Activated CD4-positive, alpha-beta memory T cell treated with anti-CD3 and anti-CD28 coated beads, Interleukin-2, amount 10 ng/mL, durations not matched to agents 7 days and 5 days (primary cell): ENCODE results near the gene RMND5A. TPM values are rescaled to one million over a fixed set of nuclear protein-coding genes. Genes with fewer than 3 reads are reported as not detected.

Experiments
- CTCF ChIA-PET: fragments of 350-600 bp; sonication (Branson Sonifier 250); formaldehyde crosslinking; loops from one replicate; lab custom pipeline; 2021; ENCODE audit warnings: antibody characterized with exemption, inconsistent platforms; lab: Charles Lee
- POLR2A ChIA-PET: fragments of 350-600 bp; sonication (Branson Sonifier 250); formaldehyde crosslinking; loops from one replicate; lab custom pipeline; 2021; ENCODE audit warnings: antibody characterized with exemption; lab: Charles Lee
- DNase-seq: peaks from one replicate; pipeline ENCODE4 v3.0.0-alpha.2; 2020
- H3K27ac Mint-ChIP-seq: one replicate; pipeline ENCODE4 v1.8.0; 2021; ENCODE audit warnings: mild to moderate bottlenecking, mixed read lengths
- H3K27me3 Mint-ChIP-seq: one replicate; pipeline ENCODE4 v1.8.0; 2021; ENCODE audit warnings: mixed read lengths
- H3K36me3 Mint-ChIP-seq: one replicate; pipeline ENCODE4 v1.8.0; 2021; ENCODE audit warnings: low read depth, mixed read lengths
- H3K4me1 Mint-ChIP-seq: one replicate; pipeline ENCODE4 v1.8.0; 2021; ENCODE audit warnings: mixed read lengths
- H3K4me3 Mint-ChIP-seq: one replicate; pipeline ENCODE4 v1.8.0; 2021; ENCODE audit warnings: mild to moderate bottlenecking, mixed read lengths
- H3K9me3 Mint-ChIP-seq: one replicate; pipeline ENCODE4 v1.8.0; 2021; ENCODE audit warnings: mixed read lengths
- total RNA-seq, 2 experiments: library from RNA; stranded (reverse); gene quantifications; one replicate each; pipeline ENCODE4 v1.2.3, GENCODE V29; 2021

Gene RMND5A
- total RNA-seq, 2 experiments from 2014 or later: 27.5 to 29.6 TPM

DNA sequence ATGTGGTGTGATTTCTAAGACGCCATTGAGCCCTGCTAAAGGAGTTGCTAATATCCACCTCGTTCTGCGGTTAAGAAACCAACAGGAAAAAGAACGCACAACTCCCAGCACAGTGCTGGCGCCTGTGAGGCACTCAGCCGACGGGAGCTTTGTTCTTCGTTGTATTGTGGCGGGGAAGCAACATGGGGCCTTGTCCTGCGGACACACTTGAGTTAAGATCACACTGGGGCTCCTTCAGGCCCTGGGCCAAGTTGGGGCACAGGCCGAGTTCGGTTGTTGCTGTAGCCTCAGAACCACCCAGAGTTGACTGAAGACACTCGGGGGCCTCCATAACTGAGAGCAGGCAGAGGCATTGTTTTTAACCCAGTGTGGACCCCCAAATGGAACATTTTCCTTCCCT is 101.2 kb downstream of the RMND5A start:
- no peak overlapping the region for H3K27ac Mint-ChIP-seq
- H3K36me3 Mint-ChIP-seq: no peaks in the 10 kb centered on the region
- H3K9me3 Mint-ChIP-seq: peaks cover 2% of the 10 kb centered on the region
- ChIA-PET CTCF (no interaction called here), POLR2A (no interaction called here)
- peaks cover 8% of the 10 kb centered on the region for H3K4me1 Mint-ChIP-seq
- H3K27me3 Mint-ChIP-seq: peaks cover 22% of the 10 kb centered on the region
- no peak for DNase-seq
- H3K4me3 Mint-ChIP-seq: no peak overlapping the region

DNA sequence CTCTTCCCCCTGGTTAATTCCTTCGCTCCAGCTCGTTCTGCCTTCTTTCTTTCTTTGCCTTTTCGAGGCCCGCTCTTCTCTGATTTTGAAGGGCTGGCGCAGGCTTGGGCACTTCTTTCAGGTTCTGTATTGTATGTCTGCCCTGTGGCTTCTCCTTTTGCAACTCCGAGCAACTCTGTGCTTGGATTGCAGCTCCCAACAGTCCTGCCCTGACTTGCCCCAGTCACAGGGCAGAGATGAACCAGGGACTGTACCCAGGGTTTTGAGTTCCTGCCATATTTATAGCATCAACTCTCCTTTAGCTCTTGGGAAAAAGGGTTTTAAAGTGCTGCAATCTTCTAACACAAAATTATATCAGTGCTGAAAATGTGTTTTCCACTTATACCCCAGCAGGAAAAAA is 101.8 kb downstream of the RMND5A start:
- POLR2A ChIA-PET: no interaction called here
- Mint-ChIP-seq H3K27ac (no peak overlapping the region), H3K27me3 (peaks cover 21% of the 10 kb centered on the region), H3K4me1 (peaks cover 10% of the 10 kb centered on the region), H3K36me3 (no peaks in the 10 kb centered on the region), H3K4me3 (no peak overlapping the region), H3K9me3 (peaks cover 2% of the 10 kb centered on the region)
- CTCF ChIA-PET: no interaction called here
- no peak for DNase-seq

DNA sequence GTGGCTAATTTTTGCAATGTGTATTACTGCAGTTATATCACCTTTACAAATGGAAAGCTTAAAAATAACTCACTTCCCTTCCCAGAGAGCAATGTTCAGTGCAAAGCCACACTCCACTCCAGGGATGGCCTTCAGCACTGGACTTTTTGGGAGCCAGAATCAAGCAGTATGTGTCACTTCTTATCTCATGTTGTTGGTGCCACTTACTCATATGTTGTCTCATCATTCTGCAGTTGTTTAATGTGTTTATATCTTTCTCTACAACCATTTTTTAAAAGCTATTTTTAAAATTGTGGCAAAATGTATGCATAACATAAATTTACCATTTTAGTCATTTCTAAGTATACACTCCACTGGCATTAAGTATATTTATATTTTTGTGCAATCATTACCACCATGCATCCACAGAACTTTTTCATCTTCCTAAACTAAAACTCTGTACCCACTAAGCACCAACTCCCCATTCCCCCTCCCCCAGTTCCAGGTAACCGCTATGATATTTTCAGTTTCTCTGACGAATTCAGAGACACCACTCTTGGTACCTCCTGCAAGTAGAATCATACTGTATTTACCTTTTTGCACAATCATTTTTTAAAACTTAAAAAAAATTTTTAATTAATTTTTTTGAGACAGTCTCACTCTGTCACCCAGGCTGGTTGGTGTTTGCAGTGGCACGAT is 102.7 kb downstream of the RMND5A start:
- POLR2A ChIA-PET: no interaction called here

DNA sequence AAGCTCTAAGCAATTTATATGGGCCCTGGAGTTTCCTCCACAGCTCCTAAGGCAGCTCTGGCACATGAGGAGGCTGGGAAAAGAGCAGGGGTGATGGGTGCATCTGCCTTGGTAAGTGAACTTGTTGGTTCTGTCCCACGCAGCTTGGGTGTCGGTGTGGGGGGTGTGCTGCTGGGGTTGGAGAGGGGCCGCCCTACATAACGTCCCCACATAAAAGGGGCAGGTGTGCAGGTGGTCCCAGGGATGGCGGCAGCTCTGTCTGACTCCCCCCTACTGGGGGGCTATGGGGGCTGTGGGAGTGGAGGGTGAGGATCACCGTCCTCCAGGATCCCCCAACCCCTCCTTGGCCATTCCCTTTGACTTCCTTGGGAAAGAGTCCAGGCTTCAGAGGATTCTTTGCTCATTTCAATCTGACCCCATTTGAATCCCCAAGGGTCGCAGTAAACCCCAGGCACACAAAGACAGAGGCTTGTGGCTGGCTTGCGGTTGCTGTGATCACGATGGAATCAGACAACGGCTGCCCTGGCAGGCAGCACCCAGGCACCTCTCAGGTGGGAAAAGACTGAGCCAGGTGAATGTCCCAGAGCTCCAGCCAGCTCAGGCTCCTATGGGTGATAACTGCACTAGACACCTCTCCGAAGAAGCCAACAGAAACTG is 105.1 kb downstream of the RMND5A start:
- H3K27me3 Mint-ChIP-seq: peaks cover 18% of the 10 kb centered on the region
- H3K36me3 Mint-ChIP-seq: no peaks in the 10 kb centered on the region
- DNase-seq: no peak
- POLR2A ChIA-PET: no interaction called here
- CTCF ChIA-PET: interaction anchor here (0.6 to 1.1 kb wide), 2 partner anchors 17 to 25 kb away, joined by 4 read pairs; no protein-coding TSS in a partner anchor
- H3K27ac Mint-ChIP-seq: no peak overlapping the region
- H3K4me3 Mint-ChIP-seq: no peak overlapping the region
- H3K4me1 Mint-ChIP-seq: peaks cover 10% of the 10 kb centered on the region
- peaks cover 2% of the 10 kb centered on the region for H3K9me3 Mint-ChIP-seq

More for the DNA sequence above, 102.7 kb downstream of the RMND5A start:
- Mint-ChIP-seq H3K36me3 (no peaks in the 10 kb centered on the region), H3K27me3 (peaks cover 23% of the 10 kb centered on the region), H3K27ac (no peak overlapping the region), H3K4me3 (no peak overlapping the region), H3K4me1 (peaks cover 10% of the 10 kb centered on the region), H3K9me3 (peaks cover 2% of the 10 kb centered on the region)
- CTCF ChIA-PET: no interaction called here
- no peak for DNase-seq

DNA sequence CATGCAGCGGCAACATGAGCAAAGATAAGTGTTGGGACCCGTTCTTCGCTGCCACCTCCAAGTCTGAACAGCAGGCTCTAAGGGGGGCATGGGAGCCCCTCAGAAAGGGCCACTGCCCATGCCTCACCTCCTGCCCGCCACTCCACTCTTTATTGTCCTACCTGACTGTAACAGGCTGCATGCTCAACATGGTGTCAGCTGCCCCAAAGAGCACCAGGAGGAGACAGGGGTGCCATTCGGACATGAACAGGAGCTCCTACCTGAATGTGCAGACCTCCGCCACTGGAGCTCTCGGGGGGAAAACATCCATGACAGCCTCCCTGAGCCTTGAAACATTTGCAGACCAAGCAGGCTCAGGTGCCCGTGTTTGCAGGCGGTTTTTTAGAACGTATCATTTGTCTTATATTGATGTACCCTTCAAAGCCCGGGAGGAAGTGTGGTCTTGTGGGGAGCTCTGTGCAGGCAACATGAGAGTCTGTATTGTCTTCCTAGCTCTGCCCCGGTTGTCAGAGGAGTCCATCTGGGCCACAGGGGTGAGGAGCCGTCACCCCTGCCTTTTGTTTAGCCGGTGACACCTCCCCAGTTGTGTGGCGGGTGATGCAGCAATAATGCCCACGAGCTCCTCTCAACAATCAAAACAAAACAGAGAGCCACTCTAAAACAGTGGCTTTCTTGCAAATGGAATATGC is 105.7 kb downstream of the RMND5A start:
- Mint-ChIP-seq H3K9me3 (peaks cover 2% of the 10 kb centered on the region), H3K4me1 (peaks cover 10% of the 10 kb centered on the region), H3K27ac (no peak overlapping the region), H3K27me3 (peaks cover 17% of the 10 kb centered on the region), H3K4me3 (no peak overlapping the region), H3K36me3 (no peaks in the 10 kb centered on the region)
- peak; percentile 28 for DNase-seq
- CTCF ChIA-PET: interaction anchor here (0.6 to 1.1 kb wide), 2 partner anchors 17 to 24 kb away, joined by 4 read pairs; no protein-coding TSS in a partner anchor
- POLR2A ChIA-PET: no interaction called here

DNA sequence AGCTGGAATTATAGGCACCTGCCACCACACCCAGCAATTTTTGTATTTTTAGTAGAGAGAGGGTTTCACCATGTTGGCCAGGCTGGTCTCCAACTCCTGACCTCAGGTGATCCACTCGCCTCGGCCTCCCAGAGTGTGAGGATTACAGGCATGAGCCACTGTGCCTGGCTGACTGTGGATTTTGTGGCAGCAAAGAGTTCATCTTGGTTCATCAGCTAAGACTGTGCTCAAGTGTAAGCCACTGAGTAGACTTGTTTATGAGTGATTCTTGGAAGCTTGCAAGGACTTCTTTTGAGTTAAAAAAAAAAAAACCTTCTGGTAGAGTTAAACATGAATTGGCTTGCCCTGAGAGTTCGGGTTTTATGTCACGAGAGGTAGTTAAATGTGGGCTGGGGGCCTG is 106.9 kb downstream of the RMND5A start:
- Mint-ChIP-seq H3K36me3 (no peaks in the 10 kb centered on the region), H3K27me3 (peaks cover 28% of the 10 kb centered on the region), H3K4me3 (no peak overlapping the region), H3K4me1 (peaks cover 10% of the 10 kb centered on the region), H3K27ac (no peak overlapping the region), H3K9me3 (peaks cover 2% of the 10 kb centered on the region)
- POLR2A ChIA-PET: no interaction called here
- no peak for DNase-seq
- CTCF ChIA-PET: no interaction called here

Other genes with a start within 250 kb of the RMND5A start
- gene CHMP3, start 156.8 kb upstream of the RMND5A start, total RNA-seq: 10 to 100 TPM; 39.1 to 41.5 TPM
- gene RNF103, start 96.4 kb upstream of the RMND5A start, total RNA-seq: 10 to 100 TPM; 18.9 to 19.9 TPM
- 1 to 10 TPM; 4.1 to 4.8 TPM for gene CD8A, start 70.6 kb downstream of the RMND5A start, total RNA-seq
- gene CD8B, start 141.6 kb downstream of the RMND5A start, total RNA-seq: 1 to 10 TPM; 1.7 to 2.1 TPM
- gene RGPD1, start 221.8 kb downstream of the RMND5A start, total RNA-seq: under 1 TPM; 0.48 to 0.70 TPM